HEK293 (cell line): ENCODE results near the gene BICRA.

Source experiments
- MEIS1 ChIP-seq: sonication (generic); formaldehyde crosslinking; IDR thresholded peaks from 2 replicates; pipeline ENCODE4 v1.8.1; 2022; ENCODE audit warnings: missing genetic modification reagents, mild to moderate bottlenecking, borderline replicate concordance
- OSR2 ChIP-seq: fragments of 450-650 bp; formaldehyde crosslinking; IDR thresholded peaks from 2 replicates; pipeline ENCODE4 v1.5.1; 2016; ENCODE audit warnings: missing biosample characterization, missing genetic modification characterization
- PBX3 ChIP-seq: sonication (generic); formaldehyde crosslinking; IDR thresholded peaks from 2 replicates; pipeline ENCODE4 v1.8.1; 2022; ENCODE audit warnings: mild to moderate bottlenecking, moderate library complexity, missing genetic modification reagents
- PRDM1 ChIP-seq: fragments of 450-650 bp; formaldehyde crosslinking; IDR thresholded peaks from 2 replicates; pipeline ENCODE4; 2016; ENCODE audit warnings: missing biosample characterization, missing genetic modification characterization
- PRDM2 ChIP-seq: fragments of 450-650 bp; formaldehyde crosslinking; IDR thresholded peaks from 2 replicates; pipeline ENCODE4 v1.5.1; 2016; ENCODE audit warnings: missing biosample characterization, missing genetic modification characterization, borderline replicate concordance
- ZEB2 ChIP-seq: fragments of 450-650 bp; formaldehyde crosslinking; IDR thresholded peaks from 2 replicates; pipeline ENCODE4 v1.5.1; 2016; ENCODE audit warnings: missing biosample characterization, missing genetic modification characterization
- ZNF155 ChIP-seq: fragments of 450-650 bp; formaldehyde crosslinking; IDR thresholded peaks from 2 replicates; pipeline ENCODE4 v1.5.1; 2016; ENCODE audit warnings: missing biosample characterization, missing genetic modification characterization
- ZNF16 ChIP-seq: fragments of 450-650 bp; formaldehyde crosslinking; IDR thresholded peaks from 2 replicates; pipeline ENCODE4 v1.5.1; 2016; ENCODE audit warnings: low read depth, missing biosample characterization, missing genetic modification characterization
- ZNF302 ChIP-seq: fragments of 450-650 bp; formaldehyde crosslinking; IDR thresholded peaks from 2 replicates; pipeline ENCODE4 v1.5.1; 2016; ENCODE audit warnings: missing biosample characterization, missing genetic modification characterization, low read depth
- ZNF350 ChIP-seq: fragments of 450-650 bp; formaldehyde crosslinking; IDR thresholded peaks from 2 replicates; pipeline ENCODE4 v1.5.0; 2017; ENCODE audit warnings: missing biosample characterization, mild to moderate bottlenecking, missing genetic modification characterization
- ZNF366 ChIP-seq: fragments of 450-650 bp; formaldehyde crosslinking; conservative IDR thresholded peaks from 2 replicates; pipeline ENCODE4 v1.5.1; 2016; ENCODE audit warnings: missing biosample characterization, missing genetic modification characterization
- ZNF555 ChIP-seq: fragments of 450-650 bp; formaldehyde crosslinking; conservative IDR thresholded peaks from 2 replicates; pipeline ENCODE4 v1.5.1; 2017; ENCODE audit warnings: missing biosample characterization, mild to moderate bottlenecking, missing genetic modification characterization, inconsistent platforms
- ZNF626 ChIP-seq: fragments of 450-650 bp; sonication (Bioruptor Pico); formaldehyde crosslinking; IDR thresholded peaks from 2 replicates; pipeline ENCODE4 v1.5.1; 2018; ENCODE audit warnings: missing biosample characterization, missing genetic modification characterization, inconsistent platforms
- ZNF629 ChIP-seq: fragments of 450-650 bp; formaldehyde crosslinking; IDR thresholded peaks from 2 replicates; pipeline ENCODE4 v1.5.1; 2017; ENCODE audit warnings: missing biosample characterization, missing genetic modification characterization
- ZNF654 ChIP-seq: fragments of 450-650 bp; formaldehyde crosslinking; IDR thresholded peaks from 2 replicates; pipeline ENCODE4 v1.5.1; 2016; ENCODE audit warnings: low read depth, missing biosample characterization, missing genetic modification characterization
- ZSCAN16 ChIP-seq: fragments of 450-650 bp; formaldehyde crosslinking; IDR thresholded peaks from 2 replicates; pipeline ENCODE4 v1.5.1; 2016; ENCODE audit warnings: missing biosample characterization, missing genetic modification characterization
- TF ChIP-seq, protein P1 (sequence below): fragments of 450-650 bp; formaldehyde crosslinking; IDR thresholded peaks from 2 replicates; pipeline ENCODE4 v1.5.1; 2016; ENCODE audit warnings: missing biosample characterization, missing genetic modification characterization
- TF ChIP-seq, protein P2 (sequence below): fragments of 450-650 bp; formaldehyde crosslinking; IDR thresholded peaks from 2 replicates; pipeline ENCODE4 v1.5.1; 2016; ENCODE audit warnings: missing biosample characterization, missing genetic modification characterization
- TF ChIP-seq, protein P3 (sequence below): fragments of 450-650 bp; formaldehyde crosslinking; IDR thresholded peaks from 2 replicates; pipeline ENCODE4 v1.5.1; 2017; ENCODE audit warnings: missing biosample characterization, missing genetic modification characterization
- TF ChIP-seq, protein P4 (sequence below): fragments of 450-650 bp; formaldehyde crosslinking; IDR thresholded peaks from 2 replicates; pipeline ENCODE4 v1.5.1; 2016; ENCODE audit warnings: missing biosample characterization, missing genetic modification characterization
- TF ChIP-seq, protein P5 (sequence below): fragments of 450-650 bp; formaldehyde crosslinking; IDR thresholded peaks from 2 replicates; pipeline ENCODE4 v1.5.1; 2016; ENCODE audit warnings: missing biosample characterization, missing genetic modification characterization

Gene BICRA

DNA sequence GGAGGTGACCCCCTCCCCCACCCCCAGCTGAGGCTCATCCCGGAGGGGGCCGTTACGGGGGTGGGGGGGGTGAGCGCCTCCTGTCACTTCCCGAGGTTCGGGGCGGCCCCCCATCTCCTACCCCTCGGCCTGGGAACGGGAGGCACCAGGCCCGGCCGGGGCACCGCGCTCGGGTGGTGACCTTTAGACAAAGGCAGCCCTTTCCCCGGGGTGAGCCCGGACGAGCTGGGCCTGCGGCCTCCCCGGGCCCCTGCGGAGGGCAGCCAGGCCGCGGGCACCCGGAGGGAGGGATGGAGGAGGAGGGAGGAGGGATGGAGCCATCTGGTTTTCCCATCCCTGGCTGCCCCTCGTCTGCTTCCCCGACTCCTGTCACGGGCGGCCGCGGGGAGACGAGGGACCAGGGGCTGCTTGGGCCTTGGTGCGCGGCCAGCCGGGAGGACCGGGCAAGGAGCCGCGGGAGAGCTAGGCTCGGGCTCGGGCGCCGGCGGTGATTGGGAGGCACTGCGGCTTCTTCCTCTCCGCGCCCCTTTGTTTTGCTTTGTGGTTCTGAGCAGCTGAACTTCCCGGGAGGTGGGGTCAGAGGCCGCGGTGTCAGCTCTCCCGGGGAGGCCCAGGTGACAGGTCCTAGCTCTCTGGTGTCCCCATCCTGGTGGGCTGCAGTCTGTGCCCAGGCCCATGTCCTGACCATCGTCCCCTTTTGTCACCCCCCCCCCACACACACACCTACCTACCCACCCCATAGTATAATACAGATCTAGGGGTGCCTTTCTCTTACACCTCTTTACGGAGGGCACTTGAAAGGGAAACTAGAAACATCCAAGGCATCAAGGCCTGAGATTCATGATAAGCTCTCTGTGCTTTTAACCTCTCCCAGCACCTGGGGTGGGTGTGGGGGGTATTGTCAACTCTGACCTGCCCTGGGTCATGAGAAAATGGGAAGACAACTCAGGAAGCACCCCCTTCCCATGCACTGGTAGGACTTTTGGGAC, 1.3 kb downstream of the BICRA start (continued):
- TF ChIP-seq ZSCAN16 (tag by site-specific recombination) (no peak), PRDM2 (tag by site-specific recombination) (no peak), ZNF16 (tag by site-specific recombination) (no peak), ZNF626 (tag by site-specific recombination) (no peak), ZNF366 (tag by site-specific recombination) (peak; percentile 76), PBX3 (no peak), ZNF654 (tag by site-specific recombination) (no peak), OSR2 (tag by site-specific recombination) (no peak), ZEB2 (tag by site-specific recombination) (0 out of 2 replicates have a peak, but pooled peaks have one; percentile 20), MEIS1 (CRISPR knock-in tag) (no peak), ZNF629 (tag by site-specific recombination) (no peak), ZNF555 (tag by site-specific recombination) (no peak), PRDM1 (tag by site-specific recombination) (no peak), ZNF350 (tag by site-specific recombination) (no peak), ZNF302 (tag by site-specific recombination) (no peak), ZNF155 (tag by site-specific recombination) (no peak)
- TF ChIP-seq, protein P1, sequence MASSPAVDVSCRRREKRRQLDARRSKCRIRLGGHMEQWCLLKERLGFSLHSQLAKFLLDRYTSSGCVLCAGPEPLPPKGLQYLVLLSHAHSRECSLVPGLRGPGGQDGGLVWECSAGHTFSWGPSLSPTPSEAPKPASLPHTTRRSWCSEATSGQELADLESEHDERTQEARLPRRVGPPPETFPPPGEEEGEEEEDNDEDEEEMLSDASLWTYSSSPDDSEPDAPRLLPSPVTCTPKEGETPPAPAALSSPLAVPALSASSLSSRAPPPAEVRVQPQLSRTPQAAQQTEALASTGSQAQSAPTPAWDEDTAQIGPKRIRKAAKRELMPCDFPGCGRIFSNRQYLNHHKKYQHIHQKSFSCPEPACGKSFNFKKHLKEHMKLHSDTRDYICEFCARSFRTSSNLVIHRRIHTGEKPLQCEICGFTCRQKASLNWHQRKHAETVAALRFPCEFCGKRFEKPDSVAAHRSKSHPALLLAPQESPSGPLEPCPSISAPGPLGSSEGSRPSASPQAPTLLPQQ (tag by site-specific recombination): no peak
- TF ChIP-seq, protein P2, sequence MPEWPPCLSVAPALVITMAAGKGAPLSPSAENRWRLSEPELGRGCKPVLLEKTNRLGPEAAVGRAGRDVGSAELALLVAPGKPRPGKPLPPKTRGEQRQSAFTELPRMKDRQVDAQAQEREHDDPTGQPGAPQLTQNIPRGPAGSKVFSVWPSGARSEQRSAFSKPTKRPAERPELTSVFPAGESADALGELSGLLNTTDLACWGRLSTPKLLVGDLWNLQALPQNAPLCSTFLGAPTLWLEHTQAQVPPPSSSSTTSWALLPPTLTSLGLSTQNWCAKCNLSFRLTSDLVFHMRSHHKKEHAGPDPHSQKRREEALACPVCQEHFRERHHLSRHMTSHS (tag by site-specific recombination): no peak
- TF ChIP-seq, protein P3, sequence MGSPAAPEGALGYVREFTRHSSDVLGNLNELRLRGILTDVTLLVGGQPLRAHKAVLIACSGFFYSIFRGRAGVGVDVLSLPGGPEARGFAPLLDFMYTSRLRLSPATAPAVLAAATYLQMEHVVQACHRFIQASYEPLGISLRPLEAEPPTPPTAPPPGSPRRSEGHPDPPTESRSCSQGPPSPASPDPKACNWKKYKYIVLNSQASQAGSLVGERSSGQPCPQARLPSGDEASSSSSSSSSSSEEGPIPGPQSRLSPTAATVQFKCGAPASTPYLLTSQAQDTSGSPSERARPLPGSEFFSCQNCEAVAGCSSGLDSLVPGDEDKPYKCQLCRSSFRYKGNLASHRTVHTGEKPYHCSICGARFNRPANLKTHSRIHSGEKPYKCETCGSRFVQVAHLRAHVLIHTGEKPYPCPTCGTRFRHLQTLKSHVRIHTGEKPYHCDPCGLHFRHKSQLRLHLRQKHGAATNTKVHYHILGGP (tag by site-specific recombination): no peak
- TF ChIP-seq, protein P4, sequence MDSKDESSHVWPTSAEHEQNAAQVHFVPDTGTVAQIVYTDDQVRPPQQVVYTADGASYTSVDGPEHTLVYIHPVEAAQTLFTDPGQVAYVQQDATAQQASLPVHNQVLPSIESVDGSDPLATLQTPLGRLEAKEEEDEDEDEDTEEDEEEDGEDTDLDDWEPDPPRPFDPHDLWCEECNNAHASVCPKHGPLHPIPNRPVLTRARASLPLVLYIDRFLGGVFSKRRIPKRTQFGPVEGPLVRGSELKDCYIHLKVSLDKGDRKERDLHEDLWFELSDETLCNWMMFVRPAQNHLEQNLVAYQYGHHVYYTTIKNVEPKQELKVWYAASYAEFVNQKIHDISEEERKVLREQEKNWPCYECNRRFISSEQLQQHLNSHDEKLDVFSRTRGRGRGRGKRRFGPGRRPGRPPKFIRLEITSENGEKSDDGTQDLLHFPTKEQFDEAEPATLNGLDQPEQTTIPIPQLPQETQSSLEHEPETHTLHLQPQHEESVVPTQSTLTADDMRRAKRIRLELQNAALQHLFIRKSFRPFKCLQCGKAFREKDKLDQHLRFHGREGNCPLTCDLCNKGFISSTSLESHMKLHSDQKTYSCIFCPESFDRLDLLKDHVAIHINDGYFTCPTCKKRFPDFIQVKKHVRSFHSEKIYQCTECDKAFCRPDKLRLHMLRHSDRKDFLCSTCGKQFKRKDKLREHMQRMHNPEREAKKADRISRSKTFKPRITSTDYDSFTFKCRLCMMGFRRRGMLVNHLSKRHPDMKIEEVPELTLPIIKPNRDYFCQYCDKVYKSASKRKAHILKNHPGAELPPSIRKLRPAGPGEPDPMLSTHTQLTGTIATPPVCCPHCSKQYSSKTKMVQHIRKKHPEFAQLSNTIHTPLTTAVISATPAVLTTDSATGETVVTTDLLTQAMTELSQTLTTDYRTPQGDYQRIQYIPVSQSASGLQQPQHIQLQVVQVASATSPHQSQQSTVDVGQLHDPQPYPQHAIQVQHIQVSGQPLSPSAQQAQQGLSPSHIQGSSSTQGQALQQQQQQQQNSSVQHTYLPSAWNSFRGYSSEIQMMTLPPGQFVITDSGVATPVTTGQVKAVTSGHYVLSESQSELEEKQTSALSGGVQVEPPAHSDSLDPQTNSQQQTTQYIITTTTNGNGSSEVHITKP (tag by site-specific recombination): 0 out of 2 replicates have a peak, but pooled peaks have one; percentile 9
- TF ChIP-seq, protein P5, sequence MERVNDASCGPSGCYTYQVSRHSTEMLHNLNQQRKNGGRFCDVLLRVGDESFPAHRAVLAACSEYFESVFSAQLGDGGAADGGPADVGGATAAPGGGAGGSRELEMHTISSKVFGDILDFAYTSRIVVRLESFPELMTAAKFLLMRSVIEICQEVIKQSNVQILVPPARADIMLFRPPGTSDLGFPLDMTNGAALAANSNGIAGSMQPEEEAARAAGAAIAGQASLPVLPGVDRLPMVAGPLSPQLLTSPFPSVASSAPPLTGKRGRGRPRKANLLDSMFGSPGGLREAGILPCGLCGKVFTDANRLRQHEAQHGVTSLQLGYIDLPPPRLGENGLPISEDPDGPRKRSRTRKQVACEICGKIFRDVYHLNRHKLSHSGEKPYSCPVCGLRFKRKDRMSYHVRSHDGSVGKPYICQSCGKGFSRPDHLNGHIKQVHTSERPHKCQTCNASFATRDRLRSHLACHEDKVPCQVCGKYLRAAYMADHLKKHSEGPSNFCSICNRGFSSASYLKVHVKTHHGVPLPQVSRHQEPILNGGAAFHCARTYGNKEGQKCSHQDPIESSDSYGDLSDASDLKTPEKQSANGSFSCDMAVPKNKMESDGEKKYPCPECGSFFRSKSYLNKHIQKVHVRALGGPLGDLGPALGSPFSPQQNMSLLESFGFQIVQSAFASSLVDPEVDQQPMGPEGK (tag by site-specific recombination): peak; percentile 35
